Dedifferentiated amniotic fluid mesenchymal stem cell (primary cell): ENCODE data around the gene RAB3C.
"Not testable (repeated sequence)": the region's sequence is repeated elsewhere in the genome, so short reads cannot be mapped to it uniquely, and the experiment has no call there.

ENCODE experiments used
- DNase-seq: peaks from one replicate; pipeline ENCODE4 v3.0.0-alpha.2; 2016; ENCODE audit errors: extremely low spot score

The RAB3C gene

GRCh38 chr5:58582803-58583491, at the start of gene RAB3C:
RAB3C (plus strand) TSS chr5:58583075; CDS start chr5:58583209, 134 bp downstream.
- peak; percentile 90 for DNase-seq

- not testable (repeated sequence) for DNase-seq
Measured at GRCh38 chr5:58541935-58542334, 40.9 kb upstream of the RAB3C start.

GRCh38 chr5:58542709-58543108, 40.2 kb upstream of the RAB3C start:
- DNase-seq, result no peak

- no peak for DNase-seq
Measured at GRCh38 chr5:58543723-58544122, 39.2 kb upstream of the RAB3C start.

GRCh38 chr5:58544195-58544594, 38.7 kb upstream of the RAB3C start:
- DNase-seq, result no peak

GRCh38 chr5:58544926-58545325, 37.9 kb upstream of the RAB3C start:
- DNase-seq, result no peak

GRCh38 chr5:58545912-58546311, 37.0 kb upstream of the RAB3C start:
- no peak for DNase-seq

GRCh38 chr5:58548068-58548467, 34.8 kb upstream of the RAB3C start:
- DNase-seq, result no peak

GRCh38 chr5:58551492-58551891, 31.4 kb upstream of the RAB3C start:
- no peak for DNase-seq

- not testable (repeated sequence) for DNase-seq
Measured at GRCh38 chr5:58557665-58558338, 25.1 kb upstream of the RAB3C start.

- DNase-seq, result not testable (repeated sequence)
Measured at GRCh38 chr5:58563016-58563700, 19.7 kb upstream of the RAB3C start.

GRCh38 chr5:58564043-58564832, 18.6 kb upstream of the RAB3C start:
- not testable (repeated sequence) for DNase-seq

- DNase-seq, result no peak
Measured at GRCh38 chr5:58565033-58565432, 17.8 kb upstream of the RAB3C start.

GRCh38 chr5:58571501-58571900, 11.4 kb upstream of the RAB3C start:
- DNase-seq, result no peak

- DNase-seq, result not testable (repeated sequence)
Measured at GRCh38 chr5:58572973-58573372, 9.9 kb upstream of the RAB3C start.

- no peak for DNase-seq
Measured at GRCh38 chr5:58579781-58580180, 3.1 kb upstream of the RAB3C start.

- DNase-seq, result no peak
Measured at GRCh38 chr5:58582019-58582802, 664 bp upstream of the RAB3C start.

- DNase-seq, result no peak
Measured at GRCh38 chr5:58595952-58596351, 13.1 kb downstream of the RAB3C start.

GRCh38 chr5:58598440-58598839, 15.6 kb downstream of the RAB3C start:
- no peak for DNase-seq

- DNase-seq, result no peak
Measured at GRCh38 chr5:58599217-58599616, 16.3 kb downstream of the RAB3C start.

- not testable (repeated sequence) for DNase-seq
Measured at GRCh38 chr5:58600613-58601012, 17.7 kb downstream of the RAB3C start.
